ENCODE results near the gene BMP4. TPM values are rescaled to one million over a fixed set of nuclear protein-coding genes. Genes with fewer than 3 reads are reported as not detected.

Gene BMP4
- total and polyA plus RNA-seq, 2 of the 13 experiments (the other 11 are each of a cell fraction or from before 2014, with no cell fraction given), result 56.4 to 169 TPM

GRCh38 chr14:53956427-53957201, at the start of gene BMP4 (continued):
- no peak; the same call in 1 of the 2 replicates for TF ChIP-seq ZNF678 (CRISPR knock-in tag; IDR thresholded peaks at IDR 0.05)
- TF ChIP-seq PAWR (CRISPR knock-in tag; IDR thresholded peaks at IDR 0.05; ENCODE audit: borderline replicate concordance), result no peak
- peak; percentile 48 for TF ChIP-seq ZNF547 (CRISPR knock-in tag; IDR thresholded peaks at IDR 0.05)
- TF ChIP-seq KDM6A (CRISPR knock-in tag; IDR thresholded peaks at IDR 0.05; ENCODE audit: low read depth), result no peak
- peak; percentile 18; the same call in 1 of the 2 replicates for TF ChIP-seq ZNF740 (CRISPR knock-in tag; IDR thresholded peaks at IDR 0.05)
- TF ChIP-seq NONO (IDR thresholded peaks at IDR 0.05), result no peak
- peak; percentile 75 for TF ChIP-seq NONO (CRISPR knock-in tag; conservative IDR thresholded peaks at IDR 0.05)
- no peak for TF ChIP-seq TP53 (CRISPR knock-in tag; conservative IDR thresholded peaks at IDR 0.05)
- TF ChIP-seq GFI1 (CRISPR knock-in tag; IDR thresholded peaks at IDR 0.05; ENCODE audit: borderline replicate concordance), result no peak; the same call in none of the 2 replicates
- peak; percentile 70; the same call in 1 of the 2 replicates for TF ChIP-seq BRF2 (CRISPR knock-in tag; IDR thresholded peaks at IDR 0.05)
- TF ChIP-seq, protein P1, sequence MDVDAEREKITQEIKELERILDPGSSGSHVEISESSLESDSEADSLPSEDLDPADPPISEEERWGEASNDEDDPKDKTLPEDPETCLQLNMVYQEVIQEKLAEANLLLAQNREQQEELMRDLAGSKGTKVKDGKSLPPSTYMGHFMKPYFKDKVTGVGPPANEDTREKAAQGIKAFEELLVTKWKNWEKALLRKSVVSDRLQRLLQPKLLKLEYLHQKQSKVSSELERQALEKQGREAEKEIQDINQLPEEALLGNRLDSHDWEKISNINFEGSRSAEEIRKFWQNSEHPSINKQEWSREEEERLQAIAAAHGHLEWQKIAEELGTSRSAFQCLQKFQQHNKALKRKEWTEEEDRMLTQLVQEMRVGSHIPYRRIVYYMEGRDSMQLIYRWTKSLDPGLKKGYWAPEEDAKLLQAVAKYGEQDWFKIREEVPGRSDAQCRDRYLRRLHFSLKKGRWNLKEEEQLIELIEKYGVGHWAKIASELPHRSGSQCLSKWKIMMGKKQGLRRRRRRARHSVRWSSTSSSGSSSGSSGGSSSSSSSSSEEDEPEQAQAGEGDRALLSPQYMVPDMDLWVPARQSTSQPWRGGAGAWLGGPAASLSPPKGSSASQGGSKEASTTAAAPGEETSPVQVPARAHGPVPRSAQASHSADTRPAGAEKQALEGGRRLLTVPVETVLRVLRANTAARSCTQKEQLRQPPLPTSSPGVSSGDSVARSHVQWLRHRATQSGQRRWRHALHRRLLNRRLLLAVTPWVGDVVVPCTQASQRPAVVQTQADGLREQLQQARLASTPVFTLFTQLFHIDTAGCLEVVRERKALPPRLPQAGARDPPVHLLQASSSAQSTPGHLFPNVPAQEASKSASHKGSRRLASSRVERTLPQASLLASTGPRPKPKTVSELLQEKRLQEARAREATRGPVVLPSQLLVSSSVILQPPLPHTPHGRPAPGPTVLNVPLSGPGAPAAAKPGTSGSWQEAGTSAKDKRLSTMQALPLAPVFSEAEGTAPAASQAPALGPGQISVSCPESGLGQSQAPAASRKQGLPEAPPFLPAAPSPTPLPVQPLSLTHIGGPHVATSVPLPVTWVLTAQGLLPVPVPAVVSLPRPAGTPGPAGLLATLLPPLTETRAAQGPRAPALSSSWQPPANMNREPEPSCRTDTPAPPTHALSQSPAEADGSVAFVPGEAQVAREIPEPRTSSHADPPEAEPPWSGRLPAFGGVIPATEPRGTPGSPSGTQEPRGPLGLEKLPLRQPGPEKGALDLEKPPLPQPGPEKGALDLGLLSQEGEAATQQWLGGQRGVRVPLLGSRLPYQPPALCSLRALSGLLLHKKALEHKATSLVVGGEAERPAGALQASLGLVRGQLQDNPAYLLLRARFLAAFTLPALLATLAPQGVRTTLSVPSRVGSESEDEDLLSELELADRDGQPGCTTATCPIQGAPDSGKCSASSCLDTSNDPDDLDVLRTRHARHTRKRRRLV (CRISPR knock-in tag; IDR thresholded peaks at IDR 0.05), result peak; percentile 57
- TF ChIP-seq MEIS1 (CRISPR knock-in tag; IDR thresholded peaks at IDR 0.05; ENCODE audit: borderline replicate concordance), result no peak
- TF ChIP-seq, protein P2, sequence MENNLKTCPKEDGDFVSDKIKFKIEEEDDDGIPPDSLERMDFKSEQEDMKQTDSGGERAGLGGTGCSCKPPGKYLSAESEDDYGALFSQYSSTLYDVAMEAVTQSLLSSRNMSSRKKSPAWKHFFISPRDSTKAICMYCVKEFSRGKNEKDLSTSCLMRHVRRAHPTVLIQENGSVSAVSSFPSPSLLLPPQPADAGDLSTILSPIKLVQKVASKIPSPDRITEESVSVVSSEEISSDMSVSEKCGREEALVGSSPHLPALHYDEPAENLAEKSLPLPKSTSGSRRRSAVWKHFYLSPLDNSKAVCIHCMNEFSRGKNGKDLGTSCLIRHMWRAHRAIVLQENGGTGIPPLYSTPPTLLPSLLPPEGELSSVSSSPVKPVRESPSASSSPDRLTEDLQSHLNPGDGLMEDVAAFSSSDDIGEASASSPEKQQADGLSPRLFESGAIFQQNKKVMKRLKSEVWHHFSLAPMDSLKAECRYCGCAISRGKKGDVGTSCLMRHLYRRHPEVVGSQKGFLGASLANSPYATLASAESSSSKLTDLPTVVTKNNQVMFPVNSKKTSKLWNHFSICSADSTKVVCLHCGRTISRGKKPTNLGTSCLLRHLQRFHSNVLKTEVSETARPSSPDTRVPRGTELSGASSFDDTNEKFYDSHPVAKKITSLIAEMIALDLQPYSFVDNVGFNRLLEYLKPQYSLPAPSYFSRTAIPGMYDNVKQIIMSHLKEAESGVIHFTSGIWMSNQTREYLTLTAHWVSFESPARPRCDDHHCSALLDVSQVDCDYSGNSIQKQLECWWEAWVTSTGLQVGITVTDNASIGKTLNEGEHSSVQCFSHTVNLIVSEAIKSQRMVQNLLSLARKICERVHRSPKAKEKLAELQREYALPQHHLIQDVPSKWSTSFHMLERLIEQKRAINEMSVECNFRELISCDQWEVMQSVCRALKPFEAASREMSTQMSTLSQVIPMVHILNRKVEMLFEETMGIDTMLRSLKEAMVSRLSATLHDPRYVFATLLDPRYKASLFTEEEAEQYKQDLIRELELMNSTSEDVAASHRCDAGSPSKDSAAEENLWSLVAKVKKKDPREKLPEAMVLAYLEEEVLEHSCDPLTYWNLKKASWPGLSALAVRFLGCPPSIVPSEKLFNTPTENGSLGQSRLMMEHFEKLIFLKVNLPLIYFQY (CRISPR knock-in tag; IDR thresholded peaks at IDR 0.05; ENCODE audit: borderline replicate concordance), result no peak
- no peak for TF ChIP-seq ZNF644 (CRISPR knock-in tag; IDR thresholded peaks at IDR 0.05; ENCODE audit: low read depth)
- TF ChIP-seq, protein P3, sequence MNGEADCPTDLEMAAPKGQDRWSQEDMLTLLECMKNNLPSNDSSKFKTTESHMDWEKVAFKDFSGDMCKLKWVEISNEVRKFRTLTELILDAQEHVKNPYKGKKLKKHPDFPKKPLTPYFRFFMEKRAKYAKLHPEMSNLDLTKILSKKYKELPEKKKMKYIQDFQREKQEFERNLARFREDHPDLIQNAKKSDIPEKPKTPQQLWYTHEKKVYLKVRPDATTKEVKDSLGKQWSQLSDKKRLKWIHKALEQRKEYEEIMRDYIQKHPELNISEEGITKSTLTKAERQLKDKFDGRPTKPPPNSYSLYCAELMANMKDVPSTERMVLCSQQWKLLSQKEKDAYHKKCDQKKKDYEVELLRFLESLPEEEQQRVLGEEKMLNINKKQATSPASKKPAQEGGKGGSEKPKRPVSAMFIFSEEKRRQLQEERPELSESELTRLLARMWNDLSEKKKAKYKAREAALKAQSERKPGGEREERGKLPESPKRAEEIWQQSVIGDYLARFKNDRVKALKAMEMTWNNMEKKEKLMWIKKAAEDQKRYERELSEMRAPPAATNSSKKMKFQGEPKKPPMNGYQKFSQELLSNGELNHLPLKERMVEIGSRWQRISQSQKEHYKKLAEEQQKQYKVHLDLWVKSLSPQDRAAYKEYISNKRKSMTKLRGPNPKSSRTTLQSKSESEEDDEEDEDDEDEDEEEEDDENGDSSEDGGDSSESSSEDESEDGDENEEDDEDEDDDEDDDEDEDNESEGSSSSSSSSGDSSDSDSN (CRISPR knock-in tag; IDR thresholded peaks at IDR 0.05), result peak; percentile 88

All from HepG2 (cell line).